Fibroblast of skin of abdomen (primary cell): Measurements from ENCODE around the gene PAPSS1. TPM values are rescaled to one million over a fixed set of nuclear protein-coding genes. Genes with fewer than 3 reads are reported as not detected.
A peak's percentile ranks its signal among the peaks of the same experiment; 100 is the strongest.
"Not testable (repeated sequence)": the region's sequence is repeated elsewhere in the genome, so short reads cannot be mapped to it uniquely, and the experiment has no call there.

ENCODE experiments used
- DNase-seq: peaks from one replicate; pipeline ENCODE4 v3.0.0-alpha.2; 2013
- polyA plus RNA-seq, 2 experiments: library from polyadenylated mRNA; unstranded; fragments of 120-200 nt; gene quantifications; one replicate each; pipeline ENCODE4 v1.2.1, GENCODE V29; 2013; ENCODE audit not compliant: insufficient read length in 2 of 2

The PAPSS1 gene
- polyA plus RNA-seq (2013, experiment 1 of 2; ENCODE audit: insufficient read length): 46.6 TPM
- polyA plus RNA-seq (2013, experiment 2 of 2; ENCODE audit: insufficient read length): 49.4 TPM

DNA sequence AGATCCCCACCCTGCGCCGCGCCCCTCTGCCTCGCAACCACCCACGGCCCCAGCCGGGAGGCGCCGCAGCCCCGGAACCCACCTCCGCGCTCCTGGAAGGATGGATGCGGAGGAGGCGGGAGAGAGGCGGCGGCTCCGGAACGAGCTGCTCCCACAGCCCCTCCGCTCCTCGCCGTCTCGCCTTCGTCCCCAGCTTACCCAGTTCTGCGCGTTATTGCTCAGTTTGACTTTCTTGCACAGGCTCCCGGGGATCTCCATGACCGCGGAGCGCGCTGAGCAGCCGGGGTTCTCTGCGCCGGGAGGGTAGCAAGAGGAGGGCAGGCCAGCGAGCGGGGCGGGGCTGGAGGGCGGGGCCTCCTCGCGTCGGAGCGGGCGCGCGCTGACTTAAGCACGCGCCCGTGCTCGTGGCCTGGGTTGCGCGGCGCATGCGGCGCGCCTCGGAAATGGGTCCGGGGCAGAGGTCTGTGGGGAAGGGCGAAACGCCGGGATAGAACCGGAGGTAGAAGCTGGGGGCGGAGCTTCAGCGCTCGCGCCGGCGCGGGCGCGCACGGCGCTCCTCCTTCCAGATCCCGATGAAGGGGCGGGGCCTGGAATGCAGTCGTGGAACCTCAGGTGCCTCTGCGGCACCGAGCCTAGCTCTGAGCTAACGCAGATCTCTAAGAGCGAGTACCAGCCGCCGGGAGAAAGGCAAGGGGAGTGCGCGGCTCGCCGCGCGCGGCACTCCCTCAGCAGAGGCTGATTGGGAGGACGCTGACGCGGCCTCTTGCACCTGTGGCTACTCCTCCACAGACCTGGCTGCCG, at the start of gene PAPSS1:
Gene PAPSS1 (minus strand): TSS at position 313 of the 801 bp plus-strand sequence. CDS start 55 bp downstream, at position 258.
- peak; percentile 98 for DNase-seq

DNA sequence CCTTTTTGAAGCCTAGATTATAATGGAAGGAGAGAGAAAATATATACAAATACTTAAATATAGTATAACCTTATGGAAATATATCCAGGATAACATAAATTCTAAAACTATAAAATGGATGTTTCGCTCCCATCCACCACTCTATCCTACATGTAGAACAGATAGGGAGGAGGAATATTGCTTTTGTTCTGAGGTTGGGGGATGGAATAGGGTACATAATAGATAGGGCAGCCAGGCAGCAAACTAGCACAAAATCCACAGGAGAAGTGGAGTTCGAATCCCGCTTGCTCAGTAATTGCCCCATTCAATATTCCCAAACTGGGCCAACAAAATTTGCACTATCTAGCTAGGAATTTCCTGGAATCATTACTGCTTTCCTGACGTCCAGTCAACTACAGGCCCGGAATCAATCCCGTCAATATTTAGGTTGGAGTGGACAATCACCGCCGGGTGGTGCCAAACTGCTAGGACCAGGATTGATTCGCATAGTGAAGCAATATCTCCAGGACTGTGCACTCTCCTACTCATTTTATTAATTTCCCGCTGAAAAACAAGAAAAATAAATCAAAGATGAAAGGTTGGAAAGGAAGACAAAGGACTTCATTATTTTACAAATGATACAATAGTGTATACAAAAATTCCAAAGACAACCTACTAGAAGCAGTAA, 40.4 kb upstream of the PAPSS1 start:
- no peak for DNase-seq

DNA sequence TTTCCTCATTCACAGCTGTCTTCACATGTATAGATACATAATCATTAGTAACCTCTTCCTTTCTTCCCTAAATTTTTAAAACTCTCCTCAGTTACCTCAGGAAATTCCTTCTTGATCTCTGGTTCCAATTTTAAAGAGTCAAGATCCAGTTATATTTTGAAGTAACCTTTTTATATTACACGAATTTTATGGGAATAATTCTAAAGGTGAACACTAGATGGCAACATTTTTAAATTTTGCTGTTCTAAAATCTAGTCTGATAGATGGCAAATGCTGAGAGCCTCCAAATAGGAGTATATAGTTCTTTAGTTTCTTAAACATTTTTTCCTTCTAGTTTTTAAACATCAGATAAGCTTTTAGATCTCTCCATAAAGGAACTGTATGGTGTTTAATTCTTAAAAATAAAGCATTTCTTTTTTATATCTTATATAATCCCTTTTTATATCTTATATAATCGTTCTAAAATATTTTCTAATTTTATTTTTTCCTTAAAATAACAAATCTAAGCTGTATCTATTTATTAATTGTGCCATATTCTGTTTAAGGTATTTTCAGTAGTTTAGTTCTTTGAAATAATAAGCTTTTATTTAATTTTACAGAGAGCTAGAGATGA, 37.9 kb upstream of the PAPSS1 start:
- peak; percentile 22 for DNase-seq

DNA sequence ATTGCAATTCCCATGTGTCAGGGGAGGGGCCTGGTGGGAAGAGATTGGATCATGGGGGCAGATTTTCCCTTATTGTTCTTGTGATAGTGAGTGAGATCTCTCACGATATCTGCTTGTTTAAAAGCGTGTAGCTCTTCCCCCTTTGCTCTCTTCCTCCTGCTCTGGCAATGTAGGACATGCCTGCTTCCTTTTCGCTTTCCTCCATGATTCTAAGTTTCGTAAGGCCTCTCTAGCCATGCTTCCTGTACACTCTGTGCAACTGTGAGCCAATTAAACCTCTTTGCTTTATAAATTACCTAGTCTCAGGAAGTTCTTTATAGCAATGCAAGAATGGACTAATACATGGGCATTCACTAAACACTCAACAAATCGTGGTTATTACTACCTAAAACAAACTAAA, 37.2 kb upstream of the PAPSS1 start:
- DNase-seq: no peak

DNA sequence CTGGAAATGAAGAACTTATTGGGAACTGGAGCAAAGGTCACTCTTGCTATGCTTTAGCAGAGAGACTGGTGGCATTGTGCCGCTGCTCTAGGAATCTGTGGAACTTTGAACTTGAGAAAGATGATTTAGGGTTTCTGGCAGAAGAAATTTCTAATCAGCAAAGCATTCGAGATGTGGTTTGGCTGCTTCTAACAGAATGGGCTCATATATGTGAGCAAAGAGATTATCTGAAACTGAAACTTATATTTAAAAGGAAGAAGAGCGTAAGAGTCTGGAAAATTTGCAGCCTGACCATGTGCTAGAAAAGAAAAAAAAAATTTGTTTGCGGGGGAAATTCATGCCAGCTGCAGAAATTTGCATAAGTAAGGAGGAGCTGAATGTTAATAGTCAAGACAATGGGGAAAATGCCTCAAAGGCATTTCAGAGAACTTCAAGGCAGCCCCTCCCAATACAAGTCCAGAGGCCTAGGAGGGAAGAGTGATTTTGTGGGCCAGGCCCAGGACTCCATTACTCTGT, 35.9 kb upstream of the PAPSS1 start:
- DNase-seq: peak; percentile 61

DNA sequence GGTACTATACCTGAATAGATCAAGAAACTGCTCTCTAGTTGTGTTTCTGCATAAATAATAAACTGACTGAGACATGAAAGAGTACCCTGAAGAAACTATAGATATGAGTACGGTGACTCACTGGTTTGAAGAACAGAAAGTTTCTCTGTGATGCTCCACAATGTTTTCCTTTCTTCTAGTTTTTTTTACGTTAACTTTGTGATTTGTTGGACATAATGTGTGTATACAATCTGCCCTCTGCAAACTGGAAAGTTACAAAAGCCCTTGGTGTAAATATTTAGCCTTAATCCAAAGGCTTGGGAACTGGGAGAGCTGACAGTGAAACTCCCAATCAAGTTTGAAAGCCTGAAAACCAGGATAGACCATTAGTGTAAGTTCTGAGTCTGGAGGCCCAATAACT, 31.6 kb upstream of the PAPSS1 start:
- DNase-seq: no peak

DNA sequence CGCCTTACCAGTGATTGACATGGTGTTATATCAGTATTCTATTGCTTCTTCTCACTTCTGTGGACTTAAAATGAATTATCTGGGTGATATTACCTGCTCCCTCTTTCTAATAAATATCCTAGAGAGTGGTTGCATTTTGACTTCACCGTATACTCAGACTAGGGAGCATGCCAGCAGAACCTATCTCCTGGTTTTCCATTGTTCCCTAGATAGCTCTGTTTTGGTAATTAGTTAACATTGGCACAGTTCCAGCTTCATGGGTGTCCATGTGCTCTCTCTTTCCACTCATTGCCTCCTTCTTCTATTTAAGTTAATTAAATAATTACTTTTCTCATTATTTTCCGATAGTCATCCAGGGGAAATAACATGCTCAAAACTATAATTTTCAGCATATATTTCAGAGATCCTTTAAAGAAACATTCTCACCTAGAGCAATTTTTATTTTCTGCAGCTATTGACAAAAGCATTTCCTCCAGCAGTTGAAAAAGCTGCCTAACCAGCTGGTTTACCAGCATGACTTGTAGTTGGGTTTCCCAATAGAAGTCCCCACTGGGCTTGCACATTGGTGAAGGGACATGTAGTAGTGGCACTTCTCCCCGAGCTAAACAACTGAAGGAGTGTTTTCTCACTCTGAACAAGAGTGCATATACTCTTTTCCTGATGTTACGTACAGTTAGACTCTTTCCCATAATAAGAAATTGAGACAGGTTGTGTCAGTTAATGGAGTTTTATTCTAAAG, 27.9 kb upstream of the PAPSS1 start:
- DNase-seq: no peak

DNA sequence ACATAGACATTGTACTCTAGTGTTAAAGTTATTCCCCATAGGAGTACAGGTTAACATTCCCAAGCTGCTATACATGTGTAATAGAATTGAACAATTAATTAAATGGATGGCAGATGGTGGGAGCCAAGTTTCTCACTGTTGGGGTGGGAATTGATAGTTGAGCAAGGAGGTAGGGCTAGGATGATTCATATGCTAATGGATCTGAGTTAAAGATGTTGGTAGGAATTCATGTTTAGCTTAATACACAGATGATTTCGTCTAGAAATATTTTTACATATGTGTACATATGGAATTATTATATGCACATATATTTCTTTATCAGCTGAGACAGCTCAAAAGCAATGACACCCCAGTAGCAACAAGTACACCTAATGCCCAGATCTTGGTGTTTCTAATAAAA, 26.1 kb upstream of the PAPSS1 start:
- no peak for DNase-seq

DNA sequence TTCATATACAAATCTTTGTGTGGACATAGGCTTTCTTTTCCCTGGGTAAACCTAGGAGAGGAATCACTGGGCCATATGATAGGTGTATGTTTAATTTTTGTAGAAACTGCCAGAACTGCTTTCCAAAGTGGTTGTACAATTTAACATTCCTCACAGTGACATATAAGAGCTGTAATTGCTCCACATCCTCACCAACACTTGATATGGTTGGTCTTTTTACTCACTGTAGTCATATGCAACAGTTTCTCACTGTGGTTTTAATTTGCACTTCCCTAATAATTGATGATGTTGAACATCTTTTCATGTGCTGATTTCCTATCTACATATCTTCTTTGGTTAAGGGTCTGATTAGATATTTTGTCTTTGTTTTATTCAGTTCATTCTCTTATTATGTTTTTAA, 24.5 kb upstream of the PAPSS1 start:
- no peak for DNase-seq

DNA sequence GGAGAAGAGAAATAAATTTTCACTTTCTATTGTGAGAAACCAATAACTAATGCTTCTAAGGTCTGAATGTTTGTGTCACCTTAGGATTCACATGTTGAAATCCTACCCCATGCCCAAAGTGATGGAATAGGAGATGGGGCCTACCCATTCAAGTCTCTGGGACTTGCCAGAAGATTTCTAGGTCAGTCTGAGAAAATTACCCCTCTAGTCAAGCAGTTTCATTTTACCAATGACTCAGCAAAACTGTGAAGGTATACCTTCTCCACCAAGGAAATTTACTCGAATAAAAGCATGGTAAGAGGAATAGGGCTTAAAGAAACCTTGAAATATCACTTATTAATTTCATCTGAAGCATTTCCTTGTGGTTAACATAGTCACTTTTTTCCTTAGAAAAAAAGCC, 23.5 kb upstream of the PAPSS1 start:
- DNase-seq: no peak

DNA sequence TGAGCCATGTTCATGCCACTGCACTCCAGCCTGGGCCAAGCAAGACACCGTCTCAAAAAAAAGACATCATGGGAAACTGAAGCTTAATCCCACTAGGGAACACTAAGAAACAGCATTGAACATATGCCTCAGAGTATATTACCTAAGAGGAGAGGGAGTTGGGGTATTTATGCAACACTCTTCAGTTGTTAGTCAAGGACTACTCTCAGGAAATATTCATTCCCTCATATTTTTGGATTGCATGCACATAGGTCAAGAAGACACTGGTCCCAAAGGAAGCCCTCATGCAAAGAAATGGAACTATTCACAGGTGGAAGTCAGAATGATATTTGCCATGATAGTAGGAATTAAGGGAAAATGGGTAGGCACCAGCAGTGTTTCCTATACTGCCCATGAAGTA, 22.8 kb upstream of the PAPSS1 start:
- DNase-seq: no peak

DNA sequence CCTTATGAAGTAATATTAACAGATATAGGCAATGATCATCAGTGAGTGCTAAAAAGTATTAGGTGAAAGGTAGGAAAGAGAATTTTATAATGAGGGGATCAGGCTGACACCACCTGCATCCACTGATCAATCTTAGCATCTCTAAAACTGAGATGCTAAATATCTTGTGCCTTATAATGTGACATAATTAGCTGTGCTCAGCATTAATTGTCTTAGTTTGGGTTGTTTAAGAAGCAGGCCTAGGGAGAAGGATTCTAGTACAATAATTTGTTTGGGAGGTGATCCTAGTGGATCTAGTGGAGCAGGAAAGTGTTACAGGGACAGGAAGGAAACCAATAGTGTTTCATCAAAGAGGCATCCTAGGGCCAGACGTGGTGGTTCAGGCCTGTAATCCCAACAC, 22.2 kb upstream of the PAPSS1 start:
- no peak for DNase-seq

DNA sequence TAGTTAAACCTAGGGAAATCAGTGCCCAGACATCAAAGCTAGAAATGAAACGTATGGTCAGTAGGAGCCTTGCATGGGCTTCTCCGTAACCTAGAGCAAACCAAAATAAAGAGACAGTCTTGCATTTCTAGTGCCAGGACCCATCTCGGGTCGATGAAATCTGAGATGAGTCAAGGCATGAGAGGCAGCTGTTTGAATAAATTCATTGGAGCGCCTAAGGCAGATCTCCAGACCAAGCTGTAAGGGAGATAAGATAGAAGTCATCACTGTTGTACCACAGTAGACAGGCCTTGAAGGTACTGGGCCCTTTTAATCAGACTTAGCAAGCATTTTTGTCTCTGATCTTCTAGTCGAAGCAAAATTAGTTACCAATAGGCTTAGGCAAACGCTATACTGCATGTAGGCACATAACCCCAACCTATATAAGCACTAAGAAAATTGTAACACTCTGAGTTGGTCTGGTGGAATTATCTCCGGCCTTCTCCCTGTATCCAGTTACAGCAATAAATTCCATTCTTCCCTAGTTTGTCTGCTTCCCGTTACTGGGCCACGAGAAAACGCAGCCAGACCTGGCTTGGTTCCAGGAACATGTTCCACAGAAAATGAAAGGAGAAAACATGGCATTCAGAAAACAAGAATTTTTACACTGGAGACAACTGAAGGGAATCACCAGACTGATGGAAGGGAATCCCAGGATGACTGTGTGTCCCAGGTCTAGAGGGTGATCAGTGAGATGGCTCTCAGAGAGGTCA, 21.1 kb upstream of the PAPSS1 start:
- peak; percentile 83 for DNase-seq

DNA sequence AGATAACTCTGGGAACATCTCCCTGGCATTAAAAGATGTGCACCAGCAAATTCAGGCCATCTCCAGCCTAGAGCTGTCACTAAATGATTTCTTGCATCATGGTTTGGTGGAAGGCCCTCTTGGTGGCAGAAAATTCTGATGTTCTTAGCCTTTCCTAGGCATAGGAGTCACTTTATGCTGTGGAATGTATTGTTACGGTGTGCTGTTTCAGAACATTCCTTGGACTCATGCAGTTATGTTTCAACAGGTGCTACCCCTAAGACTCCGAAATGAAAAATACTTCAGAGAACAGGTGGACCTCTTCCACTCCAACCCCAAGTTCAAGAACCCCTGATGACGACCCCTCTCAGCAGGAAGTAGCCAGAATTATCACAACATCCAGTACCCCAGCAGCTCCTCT, 20.3 kb upstream of the PAPSS1 start:
- DNase-seq: no peak

DNA sequence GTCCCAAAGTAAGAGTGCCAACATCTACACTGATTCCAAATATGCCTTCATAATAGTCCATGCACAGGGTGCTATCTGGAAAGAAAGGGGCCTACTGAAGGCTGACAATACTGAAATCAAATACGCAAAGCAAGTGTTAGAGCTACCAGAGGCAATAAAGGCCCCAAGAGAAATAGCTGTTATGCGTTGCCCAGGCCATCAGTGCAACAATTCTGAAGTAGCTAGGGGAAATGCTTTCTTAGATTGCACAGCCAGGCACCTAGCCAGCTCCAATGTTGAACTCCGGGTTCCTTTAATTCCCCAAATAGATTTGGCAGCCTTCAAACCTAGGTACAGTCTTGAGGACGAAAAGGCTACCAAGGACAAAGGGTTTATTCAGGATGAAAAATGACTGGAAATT, 17.4 kb upstream of the PAPSS1 start:
- no peak for DNase-seq

DNA sequence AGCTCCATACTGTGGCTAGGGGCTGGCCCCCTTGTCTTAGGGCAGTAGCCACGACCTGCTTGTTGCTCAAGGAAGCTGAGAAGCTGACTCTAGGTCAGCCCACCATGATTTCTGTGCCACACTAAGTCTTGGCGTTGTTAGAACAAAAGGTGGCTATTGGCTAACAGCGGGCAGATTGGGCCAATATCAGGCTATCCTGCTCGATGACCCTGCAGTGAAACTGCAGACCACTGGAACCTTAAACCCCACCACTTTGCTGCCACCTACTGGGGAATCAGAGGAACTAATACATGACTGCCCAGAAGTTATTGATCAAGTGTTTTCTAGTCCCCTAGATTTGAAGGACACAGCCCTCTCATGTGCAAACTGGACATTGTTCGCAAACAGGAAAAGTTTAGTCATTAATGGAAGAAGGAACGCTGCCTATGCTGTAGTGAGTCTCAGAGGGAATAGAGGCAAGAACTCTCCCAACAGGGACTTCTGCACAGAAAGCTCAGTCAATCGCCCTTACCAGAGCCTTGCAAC, 17.0 kb upstream of the PAPSS1 start:
- DNase-seq: peak; percentile 45

DNA sequence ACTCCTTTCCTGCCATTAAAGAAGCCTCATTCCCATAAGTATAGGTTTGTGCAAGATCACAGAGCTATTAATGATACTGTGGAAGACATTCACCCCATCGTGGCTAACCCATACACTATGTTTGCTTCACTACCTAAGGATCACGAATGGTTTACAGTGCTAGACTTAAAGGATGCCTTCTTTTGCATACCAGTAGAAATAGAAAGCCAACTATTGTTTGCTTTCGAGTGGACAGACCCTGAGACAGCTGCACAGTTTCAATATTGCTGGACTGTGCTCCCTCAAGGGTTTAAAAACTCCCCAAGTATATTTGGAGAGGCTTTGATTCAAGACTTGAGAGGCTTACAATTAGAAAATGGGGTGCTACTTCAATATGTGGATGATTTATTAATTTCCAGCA, 16.0 kb upstream of the PAPSS1 start:
- DNase-seq: no peak

DNA sequence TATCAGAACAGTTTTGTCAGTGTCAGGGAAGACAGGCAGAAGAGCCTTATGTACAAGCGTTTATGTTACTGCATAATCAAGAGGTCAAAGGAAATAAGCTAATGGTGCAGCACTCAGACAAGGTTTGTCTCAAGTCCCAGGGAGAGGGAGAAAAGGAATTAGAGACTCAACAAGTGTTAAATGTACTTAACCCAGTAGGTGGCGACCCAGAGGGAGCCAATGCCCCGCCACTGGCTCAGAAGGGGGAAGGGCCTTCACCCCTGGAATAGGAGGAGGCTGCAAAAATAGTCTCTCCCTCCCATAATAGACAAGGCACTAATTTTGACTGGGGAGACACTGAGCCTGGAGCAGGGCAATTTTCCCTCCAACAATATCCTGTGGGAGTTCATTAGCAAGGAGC, 14.1 kb upstream of the PAPSS1 start:
- DNase-seq: no peak

DNA sequence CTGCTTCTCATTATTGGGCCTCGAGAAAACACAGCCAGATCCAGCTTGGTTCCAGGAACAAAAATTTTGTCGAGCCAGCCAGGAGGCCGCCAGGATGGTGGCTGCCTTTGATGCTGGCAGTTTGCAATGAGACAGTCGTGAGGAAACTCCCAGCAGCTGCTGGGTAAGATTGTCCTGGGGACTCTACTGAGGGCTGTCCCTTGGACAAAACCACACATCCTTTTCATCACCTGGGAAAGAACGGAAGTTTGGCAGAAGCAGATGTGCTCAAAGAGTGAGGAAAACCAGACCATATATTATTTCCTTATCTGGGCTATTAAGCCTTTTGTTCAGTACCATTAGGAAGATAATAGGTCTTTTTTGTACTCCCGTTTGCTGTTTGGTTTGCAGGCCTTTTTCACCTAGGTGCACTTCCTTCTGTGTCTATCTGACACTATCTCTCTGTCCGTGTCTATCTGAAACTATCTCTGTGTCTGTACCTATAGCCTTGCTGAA, 13.4 kb upstream of the PAPSS1 start:
- DNase-seq: no peak

DNA sequence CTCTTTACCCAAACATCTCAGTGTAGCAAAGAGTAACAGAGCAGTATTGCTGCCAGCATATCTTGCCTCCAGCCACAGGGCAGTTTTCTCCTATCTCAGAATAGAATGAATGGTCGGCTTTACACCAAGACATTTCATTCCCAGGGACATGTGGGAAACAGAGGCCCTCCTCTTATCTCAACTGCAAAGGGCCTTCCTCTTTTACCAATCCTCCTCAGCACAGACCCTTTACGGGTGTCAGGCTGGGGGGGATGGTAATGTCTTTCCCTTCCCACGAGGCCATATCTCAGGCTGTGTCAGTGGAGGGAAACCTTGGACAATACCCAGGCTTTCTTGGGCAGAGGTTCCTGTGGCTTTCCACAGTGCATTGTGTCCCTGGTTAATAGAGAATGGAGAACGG, 9.0 kb upstream of the PAPSS1 start:
- DNase-seq: not testable (repeated sequence)

DNA sequence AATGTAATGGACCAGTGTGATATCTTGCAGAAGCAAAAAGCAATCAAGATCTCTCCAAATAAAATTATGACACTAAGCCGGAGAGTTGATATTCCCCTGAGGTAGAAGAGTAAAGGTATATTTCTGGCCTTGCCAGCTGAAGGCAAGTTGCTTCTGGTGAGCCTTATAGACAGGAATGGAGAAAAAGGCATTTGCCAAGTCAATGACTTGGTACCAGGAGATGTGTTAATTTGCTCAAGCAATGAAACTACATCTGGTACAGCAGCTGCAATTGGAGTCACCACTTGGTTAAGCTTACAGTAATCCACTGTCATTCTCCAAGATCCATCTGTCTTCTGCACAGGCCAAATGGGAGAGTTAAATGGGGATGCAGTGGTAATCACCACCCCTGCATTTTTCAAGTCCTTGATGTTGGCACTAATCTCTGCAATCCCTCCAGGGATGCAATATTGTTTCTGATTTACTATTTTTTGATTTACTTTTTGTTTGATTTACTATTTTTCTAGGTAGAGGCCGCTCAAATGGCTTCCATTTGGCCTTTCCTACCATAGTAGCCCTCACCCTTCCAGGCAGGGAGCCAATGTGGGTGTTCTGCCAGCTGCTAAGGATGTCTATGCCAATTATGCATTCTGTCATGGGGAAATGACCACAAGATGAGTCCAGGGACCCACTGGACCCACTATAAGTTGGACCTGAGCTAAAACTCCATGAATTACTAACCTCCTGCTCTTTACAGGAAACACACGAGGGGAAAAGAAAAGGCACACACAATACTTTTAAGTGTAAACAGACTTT, 6.3 kb upstream of the PAPSS1 start:
- DNase-seq: not testable (repeated sequence)
